OCI-LY7 (cell line): ENCODE measurements around the gene MPP7. TPM values are rescaled to one million over a fixed set of nuclear protein-coding genes. Genes with fewer than 3 reads are reported as not detected.

Source experiments
- BruUV-seq: library from RNA; stranded (reverse); fragments of 400-500 nt; replicated peaks from 2 replicates; lab custom pipeline; 2021; lab: Mats Ljungman, UMichigan
- CTCF ChIA-PET: fragments of 300-600 bp; sonication (Branson Sonifier 250); formaldehyde crosslinking; loops from one replicate; lab custom pipeline; 2022; ENCODE audit warnings: antibody characterized with exemption; ENCODE audit not compliant: unreplicated experiment; lab: Charles Lee
- POLR2A ChIA-PET: fragments of 300-600 bp; sonication (Branson Sonifier 250); formaldehyde crosslinking; loops from one replicate; lab custom pipeline; 2022; ENCODE audit warnings: antibody characterized with exemption; lab: Charles Lee
- DNase-seq: peaks from one replicate; pipeline ENCODE4 v3.0.0-alpha.2; 2015; ENCODE audit warnings: low spot score
- H2AFZ ChIP-seq: fragments of 200-600 bp; sonication (generic), shearing (Covaris generic); 2 replicates; pipeline ENCODE4 v1.6.1; 2014; ENCODE audit warnings: mild to moderate bottlenecking, antibody characterized with exemption, low read length, moderate library complexity
- H3K27ac ChIP-seq: fragments of 200-600 bp; sonication (generic); 2 replicates; pipeline ENCODE4 v1.5.1; 2014; ENCODE audit warnings: mixed run types, low read depth, mild to moderate bottlenecking, moderate library complexity, low read length, inconsistent platforms; ENCODE audit not compliant: poor library complexity, severe bottlenecking
- H3K36me3 ChIP-seq: fragments of 200-600 bp; sonication (generic); 2 replicates; pipeline ENCODE4 v1.6.1; 2014; ENCODE audit warnings: mild to moderate bottlenecking, antibody characterized with exemption, low read length, moderate library complexity, mixed read lengths; ENCODE audit not compliant: insufficient read depth
- H3K4me1 ChIP-seq: fragments of 200-600 bp; sonication (generic); 2 replicates; pipeline ENCODE4 v1.5.1; 2014; ENCODE audit warnings: mild to moderate bottlenecking, low read length; ENCODE audit not compliant: insufficient read depth, poor library complexity, severe bottlenecking
- H3K4me2 ChIP-seq: fragments of 200-600 bp; sonication (generic); 2 replicates; pipeline ENCODE4 v1.6.1; 2014; ENCODE audit warnings: mild to moderate bottlenecking, low read length
- H3K4me3 ChIP-seq: fragments of 200-600 bp; sonication (generic); 2 replicates; pipeline ENCODE4 v1.5.1; 2014; ENCODE audit warnings: mild to moderate bottlenecking, low read depth, low read length; ENCODE audit not compliant: poor library complexity, severe bottlenecking
- H3K79me2 ChIP-seq: fragments of 200-600 bp; sonication (generic); 2 replicates; pipeline ENCODE4 v1.6.1; 2016; ENCODE audit warnings: low read depth, mild to moderate bottlenecking, low read length, moderate library complexity, mixed read lengths; ENCODE audit not compliant: insufficient read depth
- H3K9me2 ChIP-seq: fragments of 200-600 bp; sonication (generic); 2 replicates; pipeline ENCODE4 v1.6.1; 2016; ENCODE audit warnings: mild to moderate bottlenecking, low read length, mixed read lengths; ENCODE audit not compliant: insufficient read depth
- H3K9me3 ChIP-seq: fragments of 200-600 bp; sonication (generic); 2 replicates; pipeline ENCODE4 v1.6.1; 2014; ENCODE audit warnings: mild to moderate bottlenecking, mixed run types, low read length, mixed read lengths
- H4K20me1 ChIP-seq: fragments of 200-600 bp; sonication (generic); 2 replicates; pipeline ENCODE4 v1.6.1; 2014; ENCODE audit warnings: mild to moderate bottlenecking, antibody characterized with exemption, low read length, moderate library complexity, mixed read lengths; ENCODE audit not compliant: insufficient read depth
- EZH2phosphoT487 ChIP-seq: fragments of 200-600 bp; sonication (generic); IDR thresholded peaks from 2 replicates; pipeline ENCODE4 v1.6.1; 2018; ENCODE audit warnings: low read depth, borderline replicate concordance, mild to moderate bottlenecking, mixed run types, antibody characterized with exemption, low read length, moderate library complexity, mixed read lengths
- intact Hi-C: fragments of 100-400 bp; cut with micrococcal nuclease; formaldehyde crosslinking; loops from one replicate; pipeline ENCODE4 v1.10.0; 2022; ENCODE audit not compliant: unreplicated experiment
- total RNA-seq, 2 experiments: library from RNA; depleted of rRNA in 1 of 2; stranded (reverse); fragments of >200 nt in 1 of 2; shearing (Covaris generic) in 1 of 2; gene quantifications; 2 replicates each; pipeline ENCODE4 v1.2.3, GENCODE V29; 2014 to 2022
- TF ChIP-seq, protein P1 (sequence below): fragments of 200-600 bp; sonication (generic); conservative IDR thresholded peaks from 2 replicates; pipeline ENCODE4 v1.5.1; 2014; ENCODE audit warnings: mild to moderate bottlenecking, antibody characterized with exemption, low read length, moderate library complexity, mixed read lengths

MPP7 gene
- total RNA-seq, 2 experiments from 2014 or later: 15.0 to 19.6 TPM

DNA sequence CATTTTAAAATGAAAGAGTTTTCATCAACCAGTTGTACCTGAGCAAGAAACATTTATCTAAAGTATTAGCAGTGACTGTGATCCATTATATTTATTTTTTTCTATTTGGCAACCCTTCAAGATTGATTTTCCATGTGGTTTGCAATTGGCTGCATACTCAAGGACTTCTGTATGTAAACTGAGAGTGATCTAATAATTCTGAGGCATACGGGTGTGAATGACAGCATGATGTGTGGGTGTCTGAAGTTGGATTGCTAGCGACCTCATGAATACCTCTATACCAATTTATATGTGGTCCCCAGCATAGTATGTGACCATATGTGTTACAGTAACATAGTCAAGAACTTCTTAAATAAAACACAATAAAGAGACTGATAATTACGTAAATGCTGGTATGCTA, 8.2 kb upstream of the MPP7 start:
- no peak overlapping the region for H3K4me3 ChIP-seq
- H3K9me3 ChIP-seq: no peaks in the 10 kb centered on the region
- ChIA-PET CTCF (no interaction called here), POLR2A (interaction anchor here (0.9 to 4.2 kb wide), 4 partner anchors 12 to 63 kb away, joined by 3 to 31 read pairs (median 8); no protein-coding TSS in a partner anchor)
- H3K9me2 ChIP-seq: no peaks in the 10 kb centered on the region
- DNase-seq: no peak
- BruUV-seq: no TSS peak
- no peak overlapping the region for H2AFZ ChIP-seq
- H3K4me1 ChIP-seq: peaks cover 3% of the 10 kb centered on the region
- intact Hi-C loops: no loop called here
- H4K20me1 ChIP-seq: no peaks in the 10 kb centered on the region
- no peaks in the 10 kb centered on the region; the same call in 1 of the 2 replicates for H3K36me3 ChIP-seq
- no peak overlapping the region for H3K27ac ChIP-seq
- H3K4me2 ChIP-seq: no peak overlapping the region
- TF ChIP-seq, protein P1, sequence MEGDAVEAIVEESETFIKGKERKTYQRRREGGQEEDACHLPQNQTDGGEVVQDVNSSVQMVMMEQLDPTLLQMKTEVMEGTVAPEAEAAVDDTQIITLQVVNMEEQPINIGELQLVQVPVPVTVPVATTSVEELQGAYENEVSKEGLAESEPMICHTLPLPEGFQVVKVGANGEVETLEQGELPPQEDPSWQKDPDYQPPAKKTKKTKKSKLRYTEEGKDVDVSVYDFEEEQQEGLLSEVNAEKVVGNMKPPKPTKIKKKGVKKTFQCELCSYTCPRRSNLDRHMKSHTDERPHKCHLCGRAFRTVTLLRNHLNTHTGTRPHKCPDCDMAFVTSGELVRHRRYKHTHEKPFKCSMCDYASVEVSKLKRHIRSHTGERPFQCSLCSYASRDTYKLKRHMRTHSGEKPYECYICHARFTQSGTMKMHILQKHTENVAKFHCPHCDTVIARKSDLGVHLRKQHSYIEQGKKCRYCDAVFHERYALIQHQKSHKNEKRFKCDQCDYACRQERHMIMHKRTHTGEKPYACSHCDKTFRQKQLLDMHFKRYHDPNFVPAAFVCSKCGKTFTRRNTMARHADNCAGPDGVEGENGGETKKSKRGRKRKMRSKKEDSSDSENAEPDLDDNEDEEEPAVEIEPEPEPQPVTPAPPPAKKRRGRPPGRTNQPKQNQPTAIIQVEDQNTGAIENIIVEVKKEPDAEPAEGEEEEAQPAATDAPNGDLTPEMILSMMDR: no peak
- TF ChIP-seq EZH2phosphoT487: no peak
- H3K79me2 ChIP-seq: no peaks in the 10 kb centered on the region

DNA sequence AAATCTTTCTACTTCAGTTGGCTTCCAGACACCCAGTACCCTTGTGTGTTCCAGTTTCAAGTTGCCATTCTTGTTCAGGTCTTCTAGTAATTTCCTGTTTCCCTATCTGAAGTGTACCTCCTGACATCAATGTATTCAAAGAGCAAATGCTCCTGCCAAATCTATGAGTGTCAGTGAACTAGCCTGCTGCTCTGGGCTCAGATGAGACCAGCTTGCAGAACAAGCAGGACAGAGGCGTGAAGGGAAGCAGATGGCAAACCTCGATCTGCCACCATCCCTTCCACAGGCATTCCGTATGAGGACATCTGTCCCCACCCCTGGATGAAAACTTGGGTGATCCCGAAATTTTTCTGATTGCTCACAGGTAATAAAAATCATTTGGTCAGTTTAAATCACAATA, 4.4 kb upstream of the MPP7 start:
- H2AFZ ChIP-seq: no peak overlapping the region
- H3K36me3 ChIP-seq: no peaks in the 10 kb centered on the region; the same call in 1 of the 2 replicates
- H3K4me3 ChIP-seq: no peak overlapping the region
- no peaks in the 10 kb centered on the region for H3K9me3 ChIP-seq
- DNase-seq: no peak
- ChIA-PET CTCF (no interaction called here), POLR2A (interaction anchor here (1.3 kb wide), 1 partner anchor 20 kb away, joined by 4 read pairs; no protein-coding TSS in a partner anchor)
- H3K79me2 ChIP-seq: no peaks in the 10 kb centered on the region; the same call in 1 of the 2 replicates
- H3K9me2 ChIP-seq: no peaks in the 10 kb centered on the region
- no peak overlapping the region for H3K4me2 ChIP-seq
- TF ChIP-seq, protein P1: no peak
- no peak for TF ChIP-seq EZH2phosphoT487
- BruUV-seq: no TSS peak
- no peak overlapping the region for H3K27ac ChIP-seq
- no peaks in the 10 kb centered on the region for H4K20me1 ChIP-seq
- peaks cover 17% of the 10 kb centered on the region for H3K4me1 ChIP-seq
- intact Hi-C loops: no loop called here

DNA sequence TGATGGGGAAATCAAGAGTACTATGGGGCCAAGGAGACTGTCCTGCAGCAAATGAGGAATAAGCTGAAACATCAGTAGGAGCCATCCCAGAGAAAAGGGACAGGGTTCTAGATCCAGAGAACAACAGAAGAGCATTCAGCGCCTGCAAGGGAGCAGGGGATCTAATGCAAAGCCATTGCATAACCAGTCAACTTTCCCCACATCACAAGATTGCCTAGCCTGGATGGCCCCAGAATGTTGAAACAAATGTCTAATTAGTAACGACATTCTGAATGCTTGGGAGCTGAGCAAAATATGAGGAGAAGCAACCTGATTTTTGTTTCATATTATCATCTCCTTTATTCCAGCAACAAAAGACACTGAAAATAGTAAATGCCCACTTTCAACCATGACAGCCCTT, 2.7 kb upstream of the MPP7 start:
- ChIA-PET POLR2A (interaction anchor here (0.6 to 1.1 kb wide), 6 partner anchors 9 to 245 kb away, joined by 3 to 6 read pairs (median 3); no protein-coding TSS in a partner anchor), CTCF (no interaction called here)
- TF ChIP-seq, protein P1: no peak
- no peak for TF ChIP-seq EZH2phosphoT487
- H3K27ac ChIP-seq: no peak overlapping the region
- DNase-seq: no peak
- H2AFZ ChIP-seq: no peak overlapping the region
- H3K79me2 ChIP-seq: peaks cover 17% of the 10 kb centered on the region; the same call in 1 of the 2 replicates
- H3K4me1 ChIP-seq: peaks cover 32% of the 10 kb centered on the region
- no peaks in the 10 kb centered on the region for H3K36me3 ChIP-seq
- H3K9me3 ChIP-seq: no peaks in the 10 kb centered on the region
- no peak overlapping the region for H3K4me2 ChIP-seq
- no peaks in the 10 kb centered on the region for H3K9me2 ChIP-seq
- no peaks in the 10 kb centered on the region for H4K20me1 ChIP-seq
- intact Hi-C loops: no loop called here
- no TSS peak for BruUV-seq
- H3K4me3 ChIP-seq: no peak overlapping the region
